Left ventricle myocardium inferior (tissue), 1 donor: ENCODE results near the gene FBXO3. TPM values are rescaled to one million over a fixed set of nuclear protein-coding genes. Genes with fewer than 3 reads are reported as not detected.
A peak's percentile ranks its signal among the peaks of the same experiment; 100 is the strongest.

ENCODE experiments used
- DNase-seq: peaks from one replicate; pipeline ENCODE4 v3.0.0-alpha.2; 2020
- H3K27ac ChIP-seq: fragments of 200-600 bp; replicated peaks from 2 replicates; pipeline ENCODE4 v1.8.0; 2021
- H3K27me3 ChIP-seq: fragments of 200-600 bp; 2 replicates; pipeline ENCODE4 v1.8.0; 2021; ENCODE audit warnings: low read depth
- H3K36me3 ChIP-seq: fragments of 200-600 bp; 2 replicates; pipeline ENCODE4 v1.8.0; 2021
- H3K4me1 ChIP-seq: fragments of 200-600 bp; 2 replicates; pipeline ENCODE4 v1.8.0; 2021
- H3K4me3 ChIP-seq: fragments of 200-600 bp; 2 replicates; pipeline ENCODE4 v1.8.0; 2021; ENCODE audit warnings: mild to moderate bottlenecking, moderate library complexity
- H3K9me3 ChIP-seq: fragments of 200-600 bp; replicated peaks from 2 replicates; pipeline ENCODE4 v1.8.0; 2021
- intact Hi-C: fragments of 100-400 bp; cut with micrococcal nuclease; formaldehyde crosslinking; loops from one replicate; pipeline ENCODE4 v1.11.0; 2022
- total RNA-seq: library from RNA; stranded (reverse); fragmentation: NEBNext Ultra II Directional; extraction: Animal tissue kit (Norgen Biotek cat#: 25700); gene quantifications from one replicate; pipeline ENCODE4 v1.2.1, GENCODE V29; 2021
- TF ChIP-seq, protein P1 (sequence below): fragments of 200-600 bp; IDR thresholded peaks from 2 replicates; pipeline ENCODE4 v1.8.0; 2021; ENCODE audit warnings: antibody characterized with exemption, mild to moderate bottlenecking, borderline replicate concordance
- donor health status: DM: no; HTN: yes; CAD: no; lungs with severe emphysema.

The FBXO3 gene
- total RNA-seq, 1 donor from 2014 or later, result 49.8 TPM

DNA sequence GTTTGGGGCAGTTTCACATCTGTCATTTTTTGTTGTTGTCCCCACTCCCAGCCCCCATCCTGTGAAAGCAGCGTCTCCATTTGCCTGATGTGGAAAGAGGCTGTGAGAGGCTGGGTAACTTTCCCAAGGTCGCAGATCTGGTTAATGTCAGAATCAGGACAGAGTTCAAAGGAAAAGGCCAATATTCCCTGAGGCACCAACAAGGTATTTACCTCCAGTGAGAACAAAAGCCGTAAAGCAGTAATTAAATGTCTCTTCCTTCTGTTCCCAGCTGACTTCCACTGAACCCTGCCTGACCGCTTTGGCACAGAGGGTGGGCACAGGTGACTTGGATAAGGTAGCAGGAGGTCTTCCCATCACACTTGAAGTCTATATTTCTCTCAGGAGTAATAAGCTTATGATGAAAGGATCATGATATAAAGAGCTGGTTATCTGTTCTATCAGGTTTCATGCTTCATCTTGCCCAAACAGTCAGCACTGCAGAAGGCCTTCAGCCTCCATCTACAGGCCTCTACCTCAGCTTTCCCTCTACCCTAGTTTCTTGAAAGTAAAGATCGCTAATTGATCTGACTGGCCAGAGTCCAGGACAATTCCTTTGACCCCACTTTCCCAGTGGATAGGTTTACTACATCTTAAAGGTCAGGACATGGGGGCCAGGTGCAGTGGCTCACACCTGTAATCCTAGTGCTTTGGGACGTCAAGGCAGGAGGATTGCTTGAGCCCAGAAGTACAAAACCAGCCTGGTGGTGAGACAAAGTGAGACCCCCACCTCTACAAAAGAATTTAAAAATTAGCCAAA is 83.1 kb downstream of the FBXO3 start:
- intact Hi-C loops, result no loop called here
- TF ChIP-seq, protein P1, sequence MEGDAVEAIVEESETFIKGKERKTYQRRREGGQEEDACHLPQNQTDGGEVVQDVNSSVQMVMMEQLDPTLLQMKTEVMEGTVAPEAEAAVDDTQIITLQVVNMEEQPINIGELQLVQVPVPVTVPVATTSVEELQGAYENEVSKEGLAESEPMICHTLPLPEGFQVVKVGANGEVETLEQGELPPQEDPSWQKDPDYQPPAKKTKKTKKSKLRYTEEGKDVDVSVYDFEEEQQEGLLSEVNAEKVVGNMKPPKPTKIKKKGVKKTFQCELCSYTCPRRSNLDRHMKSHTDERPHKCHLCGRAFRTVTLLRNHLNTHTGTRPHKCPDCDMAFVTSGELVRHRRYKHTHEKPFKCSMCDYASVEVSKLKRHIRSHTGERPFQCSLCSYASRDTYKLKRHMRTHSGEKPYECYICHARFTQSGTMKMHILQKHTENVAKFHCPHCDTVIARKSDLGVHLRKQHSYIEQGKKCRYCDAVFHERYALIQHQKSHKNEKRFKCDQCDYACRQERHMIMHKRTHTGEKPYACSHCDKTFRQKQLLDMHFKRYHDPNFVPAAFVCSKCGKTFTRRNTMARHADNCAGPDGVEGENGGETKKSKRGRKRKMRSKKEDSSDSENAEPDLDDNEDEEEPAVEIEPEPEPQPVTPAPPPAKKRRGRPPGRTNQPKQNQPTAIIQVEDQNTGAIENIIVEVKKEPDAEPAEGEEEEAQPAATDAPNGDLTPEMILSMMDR, result no peak
- no peaks in the 10 kb centered on the region for H3K36me3 ChIP-seq
- H3K4me1 ChIP-seq, result peaks cover 82% of the 10 kb centered on the region
- peak overlapping the region; percentile 29 for H3K4me3 ChIP-seq
- no peak for DNase-seq
- H3K27ac ChIP-seq, result peak overlapping the region; percentile 93
- peaks cover 5% of the 10 kb centered on the region for H3K9me3 ChIP-seq
- H3K27me3 ChIP-seq, result no peaks in the 10 kb centered on the region

Other genes with a start within 250 kb of the FBXO3 start
- not detected for gene C11orf91, start 73.7 kb downstream of the FBXO3 start, total RNA-seq
- gene CD59, start 38.1 kb downstream of the FBXO3 start, total RNA-seq, result 789 TPM
- 8.4 TPM for gene LMO2, start 117.6 kb upstream of the FBXO3 start, total RNA-seq